H1 (cell line): ENCODE data around the gene SLC7A14. TPM values are rescaled to one million over a fixed set of nuclear protein-coding genes. Genes with fewer than 3 reads are reported as not detected.

Experiments
- CTCF ChIA-PET: fragments of 300-600 bp; sonication (Branson Sonifier 250); formaldehyde crosslinking; loops from one replicate; lab custom pipeline; 2021; ENCODE audit not compliant: partially characterized antibody; lab: Charles Lee
- POLR2A ChIA-PET: fragments of 300-600 bp; sonication (Branson Sonifier 250); formaldehyde crosslinking; loops from one replicate; lab custom pipeline; 2021; ENCODE audit warnings: inconsistent platforms; ENCODE audit not compliant: partially characterized antibody; lab: Charles Lee
- DNase-seq, 2 experiments: peaks; one replicate each; pipeline versions ENCODE4 v3.0.0 to v3.0.0-alpha.2; 2010 to 2022; ENCODE audit warnings: low spot score in 2 of 2, low read depth in 1 of 2, mixed read lengths in 1 of 2
- FAIRE-seq: peaks from 2 replicates; lab custom pipeline; 2011; peaks lifted over from hg19 to GRCh38; lab: Jason Lieb, UNC
- H2AFZ ChIP-seq: 2 replicates; pipeline ENCODE4 v1.8.1; 2012; ENCODE audit warnings: low read length, inconsistent platforms
- H2AK5ac ChIP-seq: 2 replicates; pipeline ENCODE4 v1.6.1; 2013; ENCODE audit warnings: low read depth, low read length
- H2BK120ac ChIP-seq: replicated peaks from 2 replicates; pipeline ENCODE3; 2013; ENCODE audit warnings: low read depth, low read length, inconsistent platforms
- H2BK12ac ChIP-seq: 2 replicates; pipeline ENCODE4 v1.6.1; 2013; ENCODE audit warnings: low read depth, low read length
- H2BK15ac ChIP-seq: 2 replicates; pipeline ENCODE4 v1.6.1; 2013; ENCODE audit warnings: low read length
- H2BK20ac ChIP-seq: 2 replicates; pipeline ENCODE4 v1.6.1; 2013; ENCODE audit warnings: low read length
- H2BK5ac ChIP-seq: 2 replicates; pipeline ENCODE4 v1.6.1; 2013; ENCODE audit warnings: low read depth, low read length
- H3K14ac ChIP-seq: 2 replicates; pipeline ENCODE4 v1.6.1; 2013; ENCODE audit warnings: inconsistent platforms; ENCODE audit not compliant: insufficient read length
- H3K18ac ChIP-seq: 2 replicates; pipeline ENCODE4 v1.6.1; 2013; ENCODE audit warnings: low read length; ENCODE audit errors: extremely low read depth
- H3K23ac ChIP-seq: 2 replicates; pipeline ENCODE4 v1.6.1; 2013; ENCODE audit warnings: inconsistent platforms; ENCODE audit not compliant: insufficient read length
- H3K23me2 ChIP-seq: 2 replicates; pipeline ENCODE4 v1.6.1; 2013; ENCODE audit warnings: low read depth, low read length
- H3K27ac ChIP-seq: 2 replicates; pipeline ENCODE4 v1.6.1; 2011; ENCODE audit warnings: low read depth, low read length, inconsistent platforms
- H3K27me3 ChIP-seq, 4 experiments: replicated peaks in 1 of 4; 1 replicate in 1 of 4; 2 replicates in 3 of 4; pipeline versions ENCODE4 v1.6.1 to v1.8.1; 2011 to 2013; ENCODE audit warnings: low read length in 3 of 4, mild to moderate bottlenecking in 3 of 4, inconsistent platforms in 2 of 4, mixed read lengths in 2 of 4, moderate library complexity in 1 of 4; ENCODE audit not compliant: control insufficient read depth in 3 of 4, insufficient read depth in 3 of 4; ENCODE audit errors: extremely low read depth in 1 of 4
- H3K36me3 ChIP-seq, 4 experiments: 2 replicates each; pipeline versions ENCODE4 v1.6.1 to v1.8.1; 2011 to 2013; ENCODE audit warnings: mild to moderate bottlenecking in 4 of 4, low read length in 3 of 4, moderate library complexity in 2 of 4, control low read depth in 1 of 4, inconsistent platforms in 1 of 4; ENCODE audit not compliant: insufficient read depth in 4 of 4, control insufficient read depth in 2 of 4
- H3K4ac ChIP-seq: replicated peaks from 2 replicates; pipeline ENCODE3; 2013; ENCODE audit warnings: low read length, low read depth, mixed read lengths, inconsistent platforms; ENCODE audit not compliant: insufficient read length
- H3K4me1 ChIP-seq, 4 experiments: replicated peaks in 1 of 4; 1 replicate in 1 of 4; 2 replicates in 3 of 4; pipeline versions ENCODE4 v1.6.1 to v1.8.1; 2011 to 2013; ENCODE audit warnings: low read length in 3 of 4, inconsistent platforms in 2 of 4, mixed read lengths in 1 of 4; ENCODE audit not compliant: insufficient read depth in 4 of 4, control insufficient read depth in 3 of 4
- H3K4me2 ChIP-seq, 2 experiments: 2 replicates each; pipeline versions ENCODE4 v1.6.1 to v1.8.1; 2011 to 2013; ENCODE audit warnings: low read depth in 2 of 2, low read length in 2 of 2, control low read depth in 1 of 2, inconsistent platforms in 1 of 2, mild to moderate bottlenecking in 1 of 2; ENCODE audit not compliant: insufficient read depth in 1 of 2
- H3K4me3 ChIP-seq, 4 experiments: fragments of 200-600, 300-600 bp in 1 of 4; sonication (generic), shearing (Covaris generic), sonication (Bioruptor Twin) in 1 of 4; 2 replicates each; pipeline versions ENCODE4 v1.5.1 to v1.8.1; 2011 to 2016; ENCODE audit warnings: low read length in 4 of 4, low read depth in 3 of 4, control low read depth in 2 of 4, inconsistent platforms in 2 of 4, mild to moderate bottlenecking in 2 of 4, mixed read lengths in 1 of 4, moderate library complexity in 1 of 4; ENCODE audit not compliant: insufficient read depth in 2 of 4; ENCODE audit errors: extremely low read depth in 1 of 4
- H3K56ac ChIP-seq: replicated peaks from 2 replicates; pipeline ENCODE3; 2013; ENCODE audit warnings: low read depth, mild to moderate bottlenecking, mixed read lengths, low read length, inconsistent platforms; ENCODE audit not compliant: insufficient read length
- H3K79me1 ChIP-seq: 2 replicates; pipeline ENCODE4 v1.6.1; 2013; ENCODE audit warnings: low read depth, low read length, control low read depth
- H3K79me2 ChIP-seq, 2 experiments: 2 replicates each; pipeline versions ENCODE4 v1.6.1 to v1.8.1; 2012 to 2013; ENCODE audit warnings: low read length in 2 of 2, mild to moderate bottlenecking in 2 of 2, inconsistent platforms in 1 of 2; ENCODE audit not compliant: insufficient read depth in 2 of 2, control insufficient read depth in 1 of 2
- H3K9ac ChIP-seq, 4 experiments: replicated peaks in 1 of 4; 1 replicate in 1 of 4; 2 replicates in 3 of 4; pipeline versions ENCODE4 v1.6.1 to v1.8.1; 2011 to 2013; ENCODE audit warnings: low read depth in 3 of 4, low read length in 3 of 4, control low read depth in 2 of 4, mild to moderate bottlenecking in 2 of 4, moderate library complexity in 2 of 4, inconsistent platforms in 1 of 4; ENCODE audit errors: extremely low read depth in 1 of 4
- H3K9me3 ChIP-seq, 2 experiments: 2 replicates each; pipeline versions ENCODE4 v1.6.1 to v1.8.1; 2012 to 2013; ENCODE audit warnings: mild to moderate bottlenecking in 2 of 2, moderate library complexity in 2 of 2, control low read depth in 1 of 2, inconsistent platforms in 1 of 2, low read depth in 1 of 2, low read length in 1 of 2, mixed read lengths in 1 of 2; ENCODE audit not compliant: insufficient read depth in 2 of 2
- H4K20me1 ChIP-seq, 2 experiments: replicated peaks in 1 of 2; 2 replicates each; pipeline versions ENCODE3 to v1.8.1; 2011 to 2013; ENCODE audit warnings: inconsistent platforms in 2 of 2, low read length in 2 of 2, mild to moderate bottlenecking in 1 of 2; ENCODE audit not compliant: insufficient read depth in 2 of 2, control insufficient read depth in 1 of 2
- H4K5ac ChIP-seq: 2 replicates; pipeline ENCODE4 v1.6.1; 2013; ENCODE audit warnings: low read length, low read depth, mixed read lengths, inconsistent platforms; ENCODE audit not compliant: insufficient read length
- H4K8ac ChIP-seq: 2 replicates; pipeline ENCODE4 v1.8.0; 2013; ENCODE audit warnings: mild to moderate bottlenecking, moderate library complexity, low read length, inconsistent platforms; ENCODE audit not compliant: insufficient read depth; ENCODE audit errors: extremely low read depth
- H4K91ac ChIP-seq: replicated peaks from 2 replicates; pipeline ENCODE3; 2013; ENCODE audit warnings: low read length, mixed read lengths, inconsistent platforms; ENCODE audit not compliant: insufficient read length
- BACH1 ChIP-seq: IDR thresholded peaks from 2 replicates; pipeline ENCODE4 v1.6.1; 2012; ENCODE audit warnings: low read length, improper control_type of control experiment
- BCL11A ChIP-seq, 2 experiments: IDR thresholded peaks; one replicate each; pipeline ENCODE4 v1.6.1; 2011; ENCODE audit warnings: low read depth in 2 of 2, low read length in 2 of 2, mild to moderate bottlenecking in 2 of 2
- CEBPB ChIP-seq: IDR thresholded peaks from 2 replicates; pipeline ENCODE4 v1.6.1; 2012; ENCODE audit warnings: low read depth, low read length
- HDAC6 ChIP-seq: IDR thresholded peaks from one replicate; pipeline ENCODE4 v1.7.1; 2012; ENCODE audit warnings: low read depth, mild to moderate bottlenecking, inconsistent platforms, low read length, moderate library complexity
- KDM5A ChIP-seq: fragments of 200-600 bp; IDR thresholded peaks from 2 replicates; pipeline ENCODE4 v1.7.1; 2012; ENCODE audit warnings: mild to moderate bottlenecking, low read length, inconsistent platforms, mixed read lengths
- NANOG ChIP-seq: IDR thresholded peaks from 2 replicates; pipeline ENCODE4 v1.6.1; 2011; ENCODE audit warnings: low read length, low read depth, mild to moderate bottlenecking, inconsistent platforms; ENCODE audit not compliant: insufficient read depth, poor library complexity, severe bottlenecking
- NRF1 ChIP-seq: IDR thresholded peaks from 2 replicates; pipeline ENCODE4 v1.6.1; 2011; ENCODE audit warnings: mild to moderate bottlenecking, low read depth, low read length, improper control_type of control experiment
- PHF8 ChIP-seq: fragments of 200-600 bp; sonication (generic); conservative IDR thresholded peaks from 2 replicates; pipeline ENCODE4 v1.7.1; 2012; ENCODE audit warnings: low read depth, mild to moderate bottlenecking, inconsistent platforms, low read length, moderate library complexity
- POU5F1 ChIP-seq: IDR thresholded peaks from 2 replicates; pipeline ENCODE4 v1.6.1; 2011; ENCODE audit warnings: low read depth, mild to moderate bottlenecking, low read length, moderate library complexity
- RBBP5 ChIP-seq: IDR thresholded peaks from 2 replicates; pipeline ENCODE4 v1.7.1; 2012; ENCODE audit warnings: low read depth, mild to moderate bottlenecking, inconsistent platforms, low read length, moderate library complexity, borderline replicate concordance
- SP1 ChIP-seq: IDR thresholded peaks from 2 replicates; pipeline ENCODE4 v1.6.1; 2011; ENCODE audit warnings: low read depth, low read length
- SUZ12 ChIP-seq: fragments of 200-600 bp; sonication (generic); IDR thresholded peaks from 2 replicates; pipeline ENCODE4 v1.6.1; 2012; ENCODE audit warnings: mild to moderate bottlenecking, inconsistent platforms, low read length, moderate library complexity, mixed read lengths
- WGBS, 2 experiments: shearing (Covaris generic) in 1 of 2; methylation state at CpG; one replicate each; pipeline versions ENCODE4 v1.1.6 to v1.1.7; 2013 to 2015; ENCODE audit warnings: low lambda C conversion rate in 2 of 2, mixed read lengths in 2 of 2, inconsistent platforms in 1 of 2, low coverage in 1 of 2, missing lambda C conversion rate in 1 of 2; ENCODE audit not compliant: insufficient replicate concordance in 2 of 2, insufficient coverage in 1 of 2, insufficient read length in 1 of 2; ENCODE audit errors: extremely low coverage in 1 of 2, missing lambda C conversion rate in 1 of 2; 5-methylcytosine and 5-hydroxymethylcytosine counted together
- polyA plus RNA-seq, 7 experiments: library from polyadenylated mRNA; depleted of rRNA in 3 of 7; stranded (reverse) in 5 of 7; unstranded in 2 of 7; fragments of >200 nt in 5 of 7; fragments of 200-250 nt in 2 of 7; gene quantifications; 1 replicate in 5 of 7; 2 replicates in 1 of 7; 4 replicates in 1 of 7; pipeline versions ENCODE4 v1.2.1 to v1.2.3, GENCODE V29; 2011 to 2013; ENCODE audit warnings: missing spikeins in 2 of 7, mixed read lengths in 2 of 7
- total RNA-seq: library from RNA; stranded (reverse); fragmentation: NEBNext Ultra II Directional; extraction: Animal tissue kit (Norgen Biotek cat#: 25700); gene quantifications from 2 replicates; pipeline ENCODE4 v1.2.1, GENCODE V29; 2021
- TF ChIP-seq, protein P1 (sequence below): IDR thresholded peaks from 2 replicates; pipeline ENCODE4 v1.6.1; 2011; ENCODE audit warnings: low read length, improper control_type of control experiment

SLC7A14 gene
- total and polyA plus RNA-seq, 2 of the 8 experiments (the other 6 are each of a cell fraction or from before 2014, with no cell fraction given), result 0.21 to 0.95 TPM

DNA sequence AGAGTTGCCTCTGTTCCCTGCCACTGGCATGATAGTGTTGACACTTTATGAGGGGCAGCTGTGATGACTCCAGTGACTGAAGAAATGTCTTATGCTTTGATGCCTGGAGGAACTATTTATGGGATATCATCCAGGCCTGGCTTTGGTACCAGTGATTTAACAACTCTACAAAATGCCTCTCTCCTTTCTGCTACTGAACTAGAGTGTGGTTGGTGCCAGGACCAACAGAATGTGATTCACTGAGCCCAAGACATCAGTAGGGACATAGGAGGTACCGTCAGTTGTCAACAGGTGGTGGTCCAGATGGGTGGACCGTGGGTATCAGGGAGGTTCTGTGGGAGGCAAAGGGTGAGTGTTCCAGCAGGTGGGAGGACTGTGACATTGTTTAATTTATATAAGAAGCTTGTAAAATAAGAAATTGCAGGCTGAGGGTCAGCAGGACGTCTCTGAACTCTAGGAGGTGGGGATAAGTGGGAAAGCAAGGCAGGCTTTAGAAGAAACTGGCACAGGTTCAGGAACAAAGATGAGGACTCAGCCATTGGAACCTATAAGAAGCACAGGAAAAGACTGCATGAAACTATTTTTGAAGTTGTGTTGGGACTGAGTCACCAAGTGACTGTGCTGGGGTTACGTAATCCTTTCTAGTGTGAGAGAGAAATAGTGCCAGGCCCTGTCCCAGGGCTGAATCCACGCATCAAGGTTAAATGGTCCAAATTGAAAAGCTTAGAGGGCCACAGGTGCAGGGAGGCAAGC is 28.5 kb upstream of the SLC7A14 start:
- no peak for FAIRE-seq
- no peak for DNase-seq
- WGBS, 2 experiments, result 86% methylated on average over 5 of the region's 5 CpGs; no CpG with 5 or more reads in 1 of the 2 experiments
- Histone ChIP-seq H3K79me2 (no peaks in the 10 kb centered on the region), H2BK20ac (no peak overlapping the region), H3K18ac (no peak overlapping the region), H3K9ac (no peak overlapping the region), H4K91ac (no peak overlapping the region), H3K23me2 (no peaks in the 10 kb centered on the region), H2AFZ (no peak overlapping the region), H3K27ac (no peak overlapping the region), H3K56ac (no peak overlapping the region), H2AK5ac (no peak overlapping the region), H3K23ac (no peak overlapping the region), H2BK15ac (no peak overlapping the region), H4K8ac (no peak overlapping the region), H3K79me1 (no peaks in the 10 kb centered on the region), H2BK120ac (no peak overlapping the region), H3K9me3 (no peaks in the 10 kb centered on the region), H3K36me3 (no peaks in the 10 kb centered on the region), H3K4ac (no peak overlapping the region), H3K4me1 (no peaks in the 10 kb centered on the region), H4K20me1 (no peaks in the 10 kb centered on the region), H2BK5ac (no peak overlapping the region), H3K4me3 (no peak overlapping the region), H3K14ac (no peak overlapping the region), H3K27me3 (no peaks in the 10 kb centered on the region), H2BK12ac (no peak overlapping the region), H4K5ac (no peak overlapping the region), H3K4me2 (no peak overlapping the region)
- CTCF ChIA-PET, result interaction anchor here (0.8 kb wide), 1 partner anchor 8 kb away, joined by 3 read pairs; no protein-coding TSS in a partner anchor
- POLR2A ChIA-PET, result no interaction called here
- TF ChIP-seq, protein P1, sequence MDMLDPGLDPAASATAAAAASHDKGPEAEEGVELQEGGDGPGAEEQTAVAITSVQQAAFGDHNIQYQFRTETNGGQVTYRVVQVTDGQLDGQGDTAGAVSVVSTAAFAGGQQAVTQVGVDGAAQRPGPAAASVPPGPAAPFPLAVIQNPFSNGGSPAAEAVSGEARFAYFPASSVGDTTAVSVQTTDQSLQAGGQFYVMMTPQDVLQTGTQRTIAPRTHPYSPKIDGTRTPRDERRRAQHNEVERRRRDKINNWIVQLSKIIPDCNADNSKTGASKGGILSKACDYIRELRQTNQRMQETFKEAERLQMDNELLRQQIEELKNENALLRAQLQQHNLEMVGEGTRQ, result no peak
- TF ChIP-seq RBBP5, result no peak
- TF ChIP-seq POU5F1, result no peak
- TF ChIP-seq BACH1, result no peak
- no peak for TF ChIP-seq NRF1
- no peak for TF ChIP-seq KDM5A
- TF ChIP-seq PHF8, result no peak
- TF ChIP-seq CEBPB, result no peak; the same call in 1 of the 2 replicates
- no peak for TF ChIP-seq HDAC6
- TF ChIP-seq SP1, result no peak
- TF ChIP-seq NANOG, result no peak
- TF ChIP-seq BCL11A (IDR thresholded peaks at IDR 0.05; ENCODE audit: low read depth in 2 of 2, low read length in 2 of 2), result no peak
- no peak for TF ChIP-seq SUZ12
